Uterus (tissue), 4 donors: ENCODE results near the gene CHCHD1. TPM values are rescaled to one million over a fixed set of nuclear protein-coding genes. Genes with fewer than 3 reads are reported as not detected.
"Not testable (repeated sequence)": the region's sequence is repeated elsewhere in the genome, so short reads cannot be mapped to it uniquely, and the experiment has no call there.

Source experiments
- DNase-seq, 2 donors: peaks; one replicate each; pipeline ENCODE4 v3.0.0-alpha.2; 2019 to 2020
- H3K27ac ChIP-seq, 2 donors: fragments of 200-600 bp; sonication (generic); 1 replicate in 1 of 2; 2 replicates in 1 of 2; pipeline ENCODE4 v1.5.1; 2016 to 2018
- H3K27me3 ChIP-seq, 2 donors: fragments of 200-600 bp; sonication (generic); one replicate each; pipeline ENCODE4 v1.5.1; 2018 to 2019; ENCODE audit warnings: control low read depth in 1 of 2
- H3K36me3 ChIP-seq, 2 donors: fragments of 200-600 bp; sonication (generic); one replicate each; pipeline ENCODE4 v1.5.1; 2019; ENCODE audit warnings: control low read depth in 1 of 2
- H3K4me1 ChIP-seq, 2 donors: fragments of 200-600 bp; sonication (generic); one replicate each; pipeline ENCODE4 v1.5.1; 2018 to 2019; ENCODE audit warnings: control low read depth in 1 of 2
- H3K4me3 ChIP-seq, 2 donors: fragments of 200-600 bp; sonication (generic); 1 replicate in 1 of 2; 2 replicates in 1 of 2; pipeline ENCODE4 v1.5.1; 2018 to 2019; ENCODE audit warnings: mild to moderate bottlenecking in 1 of 2
- H3K9me3 ChIP-seq, 2 donors: fragments of 200-600 bp; sonication (generic); one replicate each; pipeline ENCODE4 v1.5.1; 2019; ENCODE audit warnings: control low read depth in 1 of 2
- CTCF ChIP-seq, 4 experiments: fragments of 200-600 bp in 2 of 4; fragments of 450-650 bp in 2 of 4; sonication (generic) in 2 of 4; IDR thresholded peaks; one replicate each; pipeline ENCODE4 v1.5.1; 2016 to 2019; ENCODE audit warnings: antibody characterized with exemption in 4 of 4, mild to moderate bottlenecking in 2 of 4, moderate library complexity in 1 of 4
- POLR2A ChIP-seq, 2 donors: fragments of 450-650 bp; IDR thresholded peaks; one replicate each; pipeline ENCODE4 v1.6.1; 2016; ENCODE audit warnings: antibody characterized with exemption in 2 of 2, mild to moderate bottlenecking in 1 of 2, moderate library complexity in 1 of 2
- intact Hi-C: fragments of 100-400 bp; cut with DNase I; formaldehyde crosslinking; loops from one replicate; pipeline ENCODE4 v1.15.1; 2023; ENCODE audit warnings: low total_unique reads
- total RNA-seq, 4 donors: library from RNA; depleted of rRNA in 3 of 4; stranded (reverse); fragments of >200 nt in 3 of 4; gene quantifications; one replicate each; pipeline versions ENCODE4 v1.1.0 to v1.2.4, GENCODE V29; 2014 to 2023
- donor health status: DM: yes; HTN: yes; CAD: no.

Gene CHCHD1
- total RNA-seq, 4 donors from 2014 or later, result 7.1 to 15.3 (median 11.0) TPM

- H3K4me1 ChIP-seq, result peaks cover 0 to 6% of the 10 kb centered on the region in 2 donors
- no peaks in the 10 kb centered on the region for H3K36me3 ChIP-seq
- H3K9me3 ChIP-seq, result no peaks in the 10 kb centered on the region
- H3K27ac ChIP-seq, result no peak overlapping the region
- no peak for DNase-seq
- TF ChIP-seq POLR2A (IDR thresholded peaks at IDR 0.05) (no peak), CTCF (IDR thresholded peaks at IDR 0.05) (no peak)
- intact Hi-C loops, result no loop called here
- H3K4me3 ChIP-seq, result no peak overlapping the region
- no peaks in the 10 kb centered on the region for H3K27me3 ChIP-seq
Observed at GRCh38 chr10:73734796-73735305, 47.0 kb upstream of the CHCHD1 start.

- H3K36me3 ChIP-seq, H3K27ac ChIP-seq, H3K4me3 ChIP-seq, DNase-seq, H3K9me3 ChIP-seq, intact Hi-C loops, H3K27me3 ChIP-seq, H3K4me1 ChIP-seq: not testable (repeated sequence)
Observed at GRCh38 chr10:73740501-73741254, 41.2 kb upstream of the CHCHD1 start.

GRCh38 chr10:73742454-73742734 is 39.5 kb upstream of the CHCHD1 start:
- Histone ChIP-seq H3K27ac (no peak overlapping the region), H3K27me3 (no peaks in the 10 kb centered on the region), H3K9me3 (no peaks in the 10 kb centered on the region), H3K36me3 (no peaks in the 10 kb centered on the region), H3K4me3 (no peak overlapping the region), H3K4me1 (peaks cover 3 to 8% of the 10 kb centered on the region in 2 donors)
- no peak for DNase-seq
- intact Hi-C loops, result no loop called here
- TF ChIP-seq POLR2A (IDR thresholded peaks at IDR 0.05) (no peak), CTCF (IDR thresholded peaks at IDR 0.05) (no peak)

- Histone ChIP-seq H3K4me3 (peak overlapping the region; percentile 84 to 88), H3K27me3 (no peaks in the 10 kb centered on the region), H3K9me3 (no peaks in the 10 kb centered on the region), H3K4me1 (peaks cover 3 to 8% of the 10 kb centered on the region in 2 donors), H3K36me3 (no peaks in the 10 kb centered on the region), H3K27ac (peak overlapping the region; percentile 91 to 93)
- DNase-seq, result no peak
- TF ChIP-seq CTCF (IDR thresholded peaks at IDR 0.05) (no peak), POLR2A (IDR thresholded peaks at IDR 0.05) (no peak)
- intact Hi-C loops, result no loop called here
Observed at GRCh38 chr10:73743327-73743904, 38.4 kb upstream of the CHCHD1 start.

- intact Hi-C loops, result no loop called here
- Histone ChIP-seq H3K9me3 (no peaks in the 10 kb centered on the region), H3K4me1 (peaks cover 3 to 8% of the 10 kb centered on the region in 2 donors), H3K27ac (peak within 1 kb of the TSS; percentile 91 to 93), H3K27me3 (no peaks in the 10 kb centered on the region), H3K4me3 (peak within 1 kb of the TSS; percentile 84 to 88), H3K36me3 (no peaks in the 10 kb centered on the region)
- no peak for TF ChIP-seq CTCF (IDR thresholded peaks at IDR 0.05)
- peak; percentile 54 to 71 for TF ChIP-seq POLR2A (IDR thresholded peaks at IDR 0.05)
- DNase-seq, result peak; percentile 96 to 97
Observed at GRCh38 chr10:73743905-73744663, 37.8 kb upstream of the CHCHD1 start, which contains the start of gene SEC24C. Gene SEC24C, plus strand, starts transcription at chr10:73744372. Its CDS starts 2,461 bp downstream, at chr10:73746833.
